Astrocyte (in vitro differentiated cells and primary cell): ENCODE data around the gene SDSL.

Experiments
- CTCF ChIP-seq: IDR thresholded peaks from 2 replicates; pipeline ENCODE4 v1.5.1; 2011; ENCODE audit warnings: low read depth, mild to moderate bottlenecking, inconsistent platforms, low read length, moderate library complexity; ENCODE audit not compliant: insufficient read depth
- EZH2 ChIP-seq: IDR thresholded peaks from 2 replicates; pipeline ENCODE4 v1.6.1; 2012; ENCODE audit warnings: mild to moderate bottlenecking, low read length, inconsistent platforms; ENCODE audit not compliant: insufficient read depth

DNA sequence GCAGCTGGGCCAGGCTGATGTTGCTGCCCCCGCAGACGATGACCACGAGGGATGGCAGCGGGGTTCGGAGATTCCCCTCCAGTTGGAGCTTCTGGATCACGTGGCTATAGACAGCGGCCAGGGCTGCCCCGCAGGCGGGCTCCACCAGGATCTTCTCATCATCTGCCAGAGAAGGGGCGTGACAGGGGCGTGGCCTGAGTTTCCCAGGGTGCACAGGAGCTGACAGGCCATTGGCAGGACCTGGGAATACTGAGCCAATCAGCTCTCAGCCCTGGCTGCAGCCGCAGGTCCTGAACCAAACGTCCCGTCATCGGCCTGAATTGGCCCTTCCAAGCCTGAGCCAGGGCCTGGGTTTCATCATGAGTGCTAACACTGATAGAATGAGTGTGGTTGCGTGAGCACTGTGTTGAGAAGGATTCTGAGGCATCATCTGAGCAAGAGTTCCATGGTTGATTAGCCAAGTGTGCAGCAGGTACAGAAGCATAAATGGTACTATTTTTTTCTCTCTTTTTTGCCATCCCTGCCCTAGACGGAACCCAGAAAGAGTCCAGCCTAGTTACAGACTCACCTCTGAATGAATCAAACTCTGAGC, 29.1 kb upstream of the SDSL start:
- TF ChIP-seq CTCF (no peak), EZH2 (no peak)
